ENCODE data around the gene MEST. TPM values are rescaled to one million over a fixed set of nuclear protein-coding genes. Genes with fewer than 3 reads are reported as not detected.

MEST gene
- polyA plus RNA-seq, 3 donors: 1.1 to 3.1 (median 1.8) TPM

DNA sequence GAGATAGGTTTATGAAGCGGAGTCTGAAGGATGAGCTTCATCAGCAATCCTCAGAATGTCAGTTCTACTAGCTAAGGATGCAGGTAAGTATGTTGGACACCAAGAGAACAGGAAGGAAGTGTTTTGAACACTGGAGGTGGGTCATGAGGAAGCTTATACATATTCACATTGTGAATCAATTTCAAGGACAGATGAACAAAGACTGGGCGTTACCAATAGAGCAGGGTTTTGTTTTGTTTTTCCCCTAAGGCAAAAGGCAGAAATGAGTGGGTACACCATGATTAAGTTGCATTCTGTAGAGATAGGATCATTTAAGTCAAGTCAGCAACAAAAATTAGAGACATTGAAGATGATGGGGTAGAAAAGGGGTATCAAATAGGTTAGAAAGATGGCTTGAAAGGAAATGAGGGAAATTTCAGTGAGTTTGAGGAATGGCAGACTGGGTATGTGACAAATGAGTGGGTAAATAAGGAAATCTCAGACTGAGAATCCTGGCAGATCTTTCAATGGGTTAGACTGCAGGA lies 51.7 kb downstream of the MEST start:
- Histone ChIP-seq H4K20me1 (ENCODE audit: insufficient read depth, low read length) (no peaks in the 10 kb centered on the region), H3K27me3 (ENCODE audit: control insufficient read depth in 2 of 2, insufficient read depth in 2 of 2, low read length in 2 of 2) (no peaks in the 10 kb centered on the region), H2AFZ (ENCODE audit: insufficient read depth, low read depth, low read length, poor library complexity, severe bottlenecking) (no peak overlapping the region), H3K79me2 (ENCODE audit: insufficient read depth, low read length) (no peaks in the 10 kb centered on the region), H3K4me3 (replicated peaks in 1 of 3; ENCODE audit: low read depth in 2 of 3, low read length in 3 of 3) (no peak overlapping the region), H3K9ac (ENCODE audit: insufficient read depth, low read length, poor library complexity, severe bottlenecking) (no peak overlapping the region), H3K4me1 (ENCODE audit: control insufficient read depth in 1 of 2, insufficient read depth in 2 of 2, low read length in 2 of 2) (no peaks in the 10 kb centered on the region), H3K9me3 (replicated peaks in 1 of 2; ENCODE audit: control insufficient read depth in 1 of 2, insufficient read depth in 1 of 2, low read length in 2 of 2) (no peaks in the 10 kb centered on the region), H3K27ac (ENCODE audit: low read depth in 1 of 2, low read length in 2 of 2) (no peak overlapping the region), H3K4me2 (replicated peaks; ENCODE audit: extremely low read depth, low read length, poor library complexity, severe bottlenecking) (no peak overlapping the region), H3K36me3 (replicated peaks in 1 of 2; ENCODE audit: control insufficient read depth in 1 of 2, insufficient read depth in 2 of 2, low read length in 2 of 2) (peaks cover 7 to 66% of the 10 kb centered on the region in 2 donors)
- WGBS (ENCODE audit: insufficient coverage): 100% methylated on average over 2 of the region's 2 CpGs
- intact Hi-C loops (cut with micrococcal nuclease): no loop called here
- DNase-seq: no peak
- no peak overlapping the region for H3K27ac Mint-ChIP-seq
- TF ChIP-seq, protein P1, sequence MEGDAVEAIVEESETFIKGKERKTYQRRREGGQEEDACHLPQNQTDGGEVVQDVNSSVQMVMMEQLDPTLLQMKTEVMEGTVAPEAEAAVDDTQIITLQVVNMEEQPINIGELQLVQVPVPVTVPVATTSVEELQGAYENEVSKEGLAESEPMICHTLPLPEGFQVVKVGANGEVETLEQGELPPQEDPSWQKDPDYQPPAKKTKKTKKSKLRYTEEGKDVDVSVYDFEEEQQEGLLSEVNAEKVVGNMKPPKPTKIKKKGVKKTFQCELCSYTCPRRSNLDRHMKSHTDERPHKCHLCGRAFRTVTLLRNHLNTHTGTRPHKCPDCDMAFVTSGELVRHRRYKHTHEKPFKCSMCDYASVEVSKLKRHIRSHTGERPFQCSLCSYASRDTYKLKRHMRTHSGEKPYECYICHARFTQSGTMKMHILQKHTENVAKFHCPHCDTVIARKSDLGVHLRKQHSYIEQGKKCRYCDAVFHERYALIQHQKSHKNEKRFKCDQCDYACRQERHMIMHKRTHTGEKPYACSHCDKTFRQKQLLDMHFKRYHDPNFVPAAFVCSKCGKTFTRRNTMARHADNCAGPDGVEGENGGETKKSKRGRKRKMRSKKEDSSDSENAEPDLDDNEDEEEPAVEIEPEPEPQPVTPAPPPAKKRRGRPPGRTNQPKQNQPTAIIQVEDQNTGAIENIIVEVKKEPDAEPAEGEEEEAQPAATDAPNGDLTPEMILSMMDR (IDR thresholded peaks at IDR 0.05): no peak
- no peaks in the 10 kb centered on the region for H3K9me3 Mint-ChIP-seq
- H3K27me3 Mint-ChIP-seq (ENCODE audit: low read depth in 3 of 3): no peaks in the 10 kb centered on the region
- H3K4me1 Mint-ChIP-seq: no peaks in the 10 kb centered on the region
- no peak overlapping the region for H3K4me3 Mint-ChIP-seq
- peaks cover 27 to 32% of the 10 kb centered on the region in 2 donors for H3K36me3 Mint-ChIP-seq

DNA sequence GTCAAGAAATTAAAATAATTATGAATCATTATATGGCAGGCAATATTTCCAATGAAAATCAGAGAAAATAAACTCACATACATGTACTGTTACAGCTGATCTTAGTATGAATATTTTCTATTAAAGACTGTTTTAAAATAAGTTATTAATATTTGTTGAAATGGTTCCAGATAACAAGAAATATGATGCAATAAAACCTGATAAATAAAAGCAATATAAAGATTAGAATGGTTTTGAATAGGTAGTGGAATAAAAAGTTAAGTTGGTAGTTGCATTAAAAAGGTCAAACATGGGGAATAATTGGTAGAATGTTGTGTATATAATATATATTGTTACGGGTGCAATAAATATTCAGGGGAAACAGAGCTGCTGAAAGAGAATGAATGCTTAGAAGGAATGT lies 52.5 kb downstream of the MEST start:
- Histone ChIP-seq H3K79me2 (ENCODE audit: insufficient read depth, low read length) (no peaks in the 10 kb centered on the region), H3K36me3 (replicated peaks in 1 of 2; ENCODE audit: control insufficient read depth in 1 of 2, insufficient read depth in 2 of 2, low read length in 2 of 2) (peaks cover 7 to 74% of the 10 kb centered on the region in 2 donors), H3K4me1 (ENCODE audit: control insufficient read depth in 1 of 2, insufficient read depth in 2 of 2, low read length in 2 of 2) (no peaks in the 10 kb centered on the region), H3K9ac (ENCODE audit: insufficient read depth, low read length, poor library complexity, severe bottlenecking) (no peak overlapping the region), H2AFZ (ENCODE audit: insufficient read depth, low read depth, low read length, poor library complexity, severe bottlenecking) (no peak overlapping the region), H3K9me3 (replicated peaks in 1 of 2; ENCODE audit: control insufficient read depth in 1 of 2, insufficient read depth in 1 of 2, low read length in 2 of 2) (no peaks in the 10 kb centered on the region), H3K4me2 (replicated peaks; ENCODE audit: extremely low read depth, low read length, poor library complexity, severe bottlenecking) (no peak overlapping the region), H3K4me3 (replicated peaks in 1 of 3; ENCODE audit: low read depth in 2 of 3, low read length in 3 of 3) (no peak overlapping the region), H3K27me3 (ENCODE audit: control insufficient read depth in 2 of 2, insufficient read depth in 2 of 2, low read length in 2 of 2) (no peaks in the 10 kb centered on the region), H4K20me1 (ENCODE audit: insufficient read depth, low read length) (no peaks in the 10 kb centered on the region), H3K27ac (ENCODE audit: low read depth in 1 of 2, low read length in 2 of 2) (no peak overlapping the region)
- WGBS (ENCODE audit: insufficient coverage): 100% methylated on average over 1 of the region's 1 CpG
- H3K27me3 Mint-ChIP-seq (ENCODE audit: low read depth in 3 of 3): no peaks in the 10 kb centered on the region
- DNase-seq: no peak
- TF ChIP-seq, protein P1 (IDR thresholded peaks at IDR 0.05): no peak
- H3K36me3 Mint-ChIP-seq: peaks cover 32 to 38% of the 10 kb centered on the region in 2 donors
- H3K27ac Mint-ChIP-seq: no peak overlapping the region
- intact Hi-C loops (cut with micrococcal nuclease): no loop called here
- H3K4me3 Mint-ChIP-seq: no peak overlapping the region
- no peaks in the 10 kb centered on the region for H3K9me3 Mint-ChIP-seq
- no peaks in the 10 kb centered on the region for H3K4me1 Mint-ChIP-seq
